Fibroblast of pulmonary artery (primary cell): ENCODE results near the gene ZNF134.
A peak's percentile ranks its signal among the peaks of the same experiment; 100 is the strongest.

Experiments used
- DNase-seq: peaks from one replicate; pipeline ENCODE4 v3.0.0-alpha.2; 2010; ENCODE audit warnings: low read depth
- H3K4me3 ChIP-seq: replicated peaks from 2 replicates; pipeline ENCODE4 v1.5.1; 2011; ENCODE audit warnings: low read depth, mild to moderate bottlenecking, control low read depth, low read length, moderate library complexity
- CTCF ChIP-seq: IDR thresholded peaks from 2 replicates; pipeline ENCODE4 v1.5.1; 2011; ENCODE audit warnings: mild to moderate bottlenecking, control low read depth, low read length, inconsistent platforms; ENCODE audit errors: missing control alignments

The ZNF134 gene

GRCh38 chr19:57613941-57614743 lies at the start of gene ZNF134:
Gene ZNF134, plus strand, starts transcription at chr19:57614242. Its CDS starts 5,227 bp downstream, at chr19:57619469.
- DNase-seq, result peak; percentile 92
- peak within 1 kb of the TSS; percentile 80 for H3K4me3 ChIP-seq
- TF ChIP-seq CTCF, result peak; percentile 8

GRCh38 chr19:57566396-57567265 lies 47.4 kb upstream of the ZNF134 start:
- H3K4me3 ChIP-seq, result no peak overlapping the region
- no peak for TF ChIP-seq CTCF
- peak; percentile 47 for DNase-seq

- H3K4me3 ChIP-seq, result no peak overlapping the region
- DNase-seq, result no peak
- TF ChIP-seq CTCF, result no peak
These were observed 43.3 kb upstream of the ZNF134 start for GRCh38 chr19:57570707-57571106.

- H3K4me3 ChIP-seq, result no peak overlapping the region
- no peak for DNase-seq
- no peak for TF ChIP-seq CTCF
These were observed 41.6 kb upstream of the ZNF134 start for GRCh38 chr19:57572415-57572947.

- H3K4me3 ChIP-seq, result no peak overlapping the region
- TF ChIP-seq CTCF, result no peak
- no peak for DNase-seq
These were observed 37.4 kb upstream of the ZNF134 start for GRCh38 chr19:57576661-57577060.

GRCh38 chr19:57578487-57579205 lies 35.4 kb upstream of the ZNF134 start, which contains the start of gene ZNF416:
Gene ZNF416, minus strand, starts transcription at chr19:57578911. Its CDS starts 207 bp downstream, at chr19:57578704.
- DNase-seq, result peak; percentile 99

More at GRCh38 chr19:57578487-57579205, 35.4 kb upstream of the ZNF134 start, which contains the start of gene ZNF416:
- peak; percentile 10 for TF ChIP-seq CTCF
- H3K4me3 ChIP-seq, result peak within 1 kb of the TSS; percentile 84
